GM18507 (cell line): Measurements from ENCODE around the gene SCFD2.
"Not testable (repeated sequence)": the region's sequence is repeated elsewhere in the genome, so short reads cannot be mapped to it uniquely, and the experiment has no call there.

Experiments used
- DNase-seq: peaks from one replicate; pipeline ENCODE4 v3.0.0; 2011; ENCODE audit warnings: low read depth; ENCODE audit not compliant: insufficient read length; ENCODE audit errors: extremely low spot score
- FAIRE-seq: peaks from 2 replicates; lab custom pipeline; 2011; peaks lifted over from hg19 to GRCh38; lab: Jason Lieb, UNC

Gene SCFD2

DNA sequence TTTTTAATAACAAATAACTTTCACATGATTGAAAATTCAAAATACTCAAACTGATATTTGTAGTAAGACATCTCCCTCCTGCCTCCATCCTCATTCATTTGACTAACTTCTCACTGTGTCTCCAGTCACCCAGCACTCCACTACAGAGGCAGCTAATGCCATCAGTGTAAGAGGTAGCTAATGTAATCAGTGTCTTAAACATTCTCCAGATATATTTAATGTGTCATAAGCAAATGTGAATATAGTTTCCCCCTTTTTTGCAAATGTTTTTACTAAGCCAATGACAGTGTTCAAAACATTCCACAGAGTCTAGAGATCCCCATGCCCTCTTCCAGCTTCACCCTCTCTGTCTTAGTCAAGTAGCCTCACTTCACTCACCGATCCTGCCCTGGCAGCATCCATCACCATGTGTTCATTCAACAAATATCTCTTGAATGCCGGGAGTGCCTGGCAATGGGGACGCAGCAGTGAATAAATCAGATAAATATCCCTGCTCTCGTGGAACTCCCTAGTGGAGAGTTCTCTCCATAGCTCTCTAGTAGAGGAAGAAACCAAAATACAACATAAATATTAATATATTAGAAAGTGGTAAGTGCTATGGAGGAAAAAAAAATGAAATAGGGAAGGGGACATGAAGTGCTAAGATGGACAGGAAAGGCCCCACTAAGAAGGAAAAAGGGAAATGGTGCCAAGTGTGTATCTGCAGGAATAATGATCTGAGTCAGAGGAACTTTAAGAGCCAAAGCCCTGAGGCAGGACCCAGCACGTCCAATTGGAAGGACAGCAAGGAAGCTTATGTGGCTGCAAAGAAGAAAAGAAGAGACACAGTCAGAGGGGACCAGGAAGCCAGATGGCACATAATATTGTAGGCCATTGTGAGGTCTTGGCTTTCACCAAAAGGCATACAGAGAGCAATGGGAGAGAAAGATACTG, 18.7 kb downstream of the SCFD2 start:
- DNase-seq, result no peak
- FAIRE-seq, result no peak

DNA sequence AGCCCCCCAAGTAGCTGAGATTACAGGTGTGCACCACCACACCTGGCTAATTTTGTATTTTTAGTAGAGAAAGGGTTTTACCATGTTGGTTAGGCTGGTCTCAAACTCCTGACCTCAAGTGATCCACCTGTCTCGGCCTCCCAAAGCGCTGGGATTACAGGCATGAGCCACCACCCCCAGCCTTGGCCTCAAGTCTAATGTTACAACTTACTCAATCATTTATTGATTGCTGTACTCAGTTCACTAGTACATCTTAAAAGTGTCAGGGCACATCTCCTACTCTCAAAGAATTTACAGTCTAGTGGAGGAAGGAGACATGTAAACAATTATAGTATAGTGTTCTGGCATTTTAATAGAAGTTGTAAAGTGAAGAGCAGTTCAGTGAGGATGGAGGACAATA, 19.5 kb downstream of the SCFD2 start:
- DNase-seq, FAIRE-seq: not testable (repeated sequence)

DNA sequence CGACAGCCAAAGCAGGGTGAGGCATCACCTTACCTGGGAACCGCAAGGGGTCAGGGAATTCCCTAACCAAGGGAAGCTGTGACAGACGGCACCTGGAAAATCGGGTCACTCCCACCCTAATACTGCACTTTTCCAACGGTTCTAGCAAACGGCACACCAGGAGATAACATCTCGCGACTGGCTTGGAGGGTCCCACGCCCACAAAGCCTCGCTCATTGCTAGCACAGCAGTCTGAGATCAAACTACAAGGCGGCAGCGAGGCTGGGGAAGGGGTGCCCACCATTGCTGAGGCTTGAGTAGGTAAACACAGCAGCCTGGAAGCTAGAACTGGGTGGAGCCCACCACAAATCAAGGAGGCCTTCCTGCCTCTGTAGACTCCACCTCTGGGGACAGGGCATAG, 25.7 kb downstream of the SCFD2 start:
- FAIRE-seq, DNase-seq: not testable (repeated sequence)

GRCh38 chr4:53334916-53335315, 30.9 kb downstream of the SCFD2 start:
- not testable (repeated sequence) for FAIRE-seq, DNase-seq

GRCh38 chr4:53326535-53326934, 39.3 kb downstream of the SCFD2 start:
- FAIRE-seq, result no peak

GRCh38 chr4:53322696-53323095, 43.2 kb downstream of the SCFD2 start:
- FAIRE-seq (no peak), DNase-seq (no peak)

More at GRCh38 chr4:53326535-53326934, 39.3 kb downstream of the SCFD2 start:
- DNase-seq, result no peak

DNA sequence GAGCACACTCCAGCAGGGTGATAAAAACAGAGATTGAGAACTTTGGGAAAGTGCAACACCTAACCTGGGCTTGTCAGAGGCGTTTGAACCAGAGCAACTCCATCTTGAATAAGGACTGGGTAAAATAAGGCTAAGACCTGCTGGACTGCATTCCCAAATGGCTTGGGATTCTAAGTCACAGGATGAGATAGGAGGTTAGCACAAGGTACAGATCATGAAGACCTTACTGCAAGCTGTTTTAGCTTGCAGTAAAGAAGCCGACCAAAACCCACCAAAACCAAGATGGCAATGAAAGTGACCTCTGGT, 43.9 kb downstream of the SCFD2 start:
- FAIRE-seq (no peak), DNase-seq (no peak)

DNA sequence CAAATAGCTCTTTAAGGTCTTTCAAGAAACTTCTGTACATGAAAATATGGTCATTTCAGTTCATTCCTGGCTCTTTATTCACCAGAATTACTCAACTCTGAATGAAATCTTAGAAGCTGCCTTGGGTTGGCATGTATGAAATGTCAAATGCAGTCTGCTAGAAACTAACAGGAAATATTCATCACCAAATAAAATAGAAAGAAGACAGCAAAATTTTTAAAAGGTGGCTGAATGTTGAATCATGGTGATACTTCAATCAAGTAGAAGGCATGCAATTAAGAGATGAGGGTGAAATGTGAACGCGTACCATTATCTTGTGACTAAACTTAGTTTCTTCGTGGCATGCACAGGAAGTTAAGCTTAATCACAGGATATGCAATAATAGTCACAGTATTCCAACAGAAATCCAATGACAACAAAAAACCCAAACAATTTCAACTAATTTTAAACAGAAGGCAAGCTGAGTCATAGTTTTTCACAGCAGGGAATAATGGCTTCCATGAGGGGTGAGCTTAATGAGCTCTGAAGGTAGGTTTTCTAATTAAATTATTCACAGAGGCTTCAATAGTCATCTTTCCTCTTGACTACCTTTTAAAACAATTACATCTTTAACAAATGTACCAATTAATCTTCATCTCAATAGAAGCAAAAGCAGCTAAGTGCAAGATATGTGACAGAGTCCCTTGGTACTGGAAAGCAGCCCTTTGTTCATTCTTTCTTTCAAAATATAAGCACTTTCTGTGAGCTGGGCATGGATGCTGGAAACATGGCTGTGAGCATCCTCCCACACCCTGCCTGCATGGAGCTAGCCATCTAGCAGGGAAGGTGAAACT, 44.5 kb downstream of the SCFD2 start:
- FAIRE-seq, result no peak
- no peak for DNase-seq

DNA sequence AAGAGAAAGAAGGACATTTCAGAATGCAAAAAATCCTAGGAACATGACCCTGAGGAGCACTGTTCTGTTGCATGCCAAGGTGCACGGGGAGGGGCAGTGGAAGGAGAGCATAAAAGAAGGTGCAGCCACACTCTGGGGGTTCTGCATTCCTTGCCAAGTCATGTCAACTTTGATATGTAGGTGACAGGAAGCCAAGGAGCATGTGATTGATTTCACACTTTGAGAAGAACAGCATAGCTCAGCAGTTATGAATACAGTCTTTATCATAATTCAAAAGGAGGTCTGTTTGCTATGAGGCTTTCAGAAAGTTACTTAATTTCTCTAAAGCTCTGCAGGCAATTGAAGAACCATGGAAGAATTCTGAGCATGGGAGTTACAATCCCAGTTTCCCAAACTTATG, 50.6 kb downstream of the SCFD2 start:
- DNase-seq, result no peak
- no peak for FAIRE-seq

DNA sequence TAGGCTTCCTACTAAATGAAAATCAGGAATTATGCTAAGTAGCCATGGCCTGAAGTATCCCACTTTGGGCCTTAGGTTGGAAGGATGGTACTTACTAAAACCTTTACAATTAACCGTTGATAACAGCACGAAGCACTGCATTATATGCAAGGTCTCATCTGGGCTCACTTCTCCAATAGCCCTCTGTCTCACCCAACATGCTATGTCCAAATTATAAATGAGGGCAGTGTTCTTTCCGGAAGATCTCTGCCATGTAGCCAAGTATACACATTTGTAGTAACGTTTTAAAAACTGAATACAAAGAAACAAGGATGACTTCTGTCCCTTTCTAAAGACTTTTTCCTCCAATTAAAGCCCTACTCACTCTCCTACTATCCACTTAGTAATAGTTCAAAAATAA, 51.6 kb downstream of the SCFD2 start:
- DNase-seq (no peak), FAIRE-seq (no peak)

DNA sequence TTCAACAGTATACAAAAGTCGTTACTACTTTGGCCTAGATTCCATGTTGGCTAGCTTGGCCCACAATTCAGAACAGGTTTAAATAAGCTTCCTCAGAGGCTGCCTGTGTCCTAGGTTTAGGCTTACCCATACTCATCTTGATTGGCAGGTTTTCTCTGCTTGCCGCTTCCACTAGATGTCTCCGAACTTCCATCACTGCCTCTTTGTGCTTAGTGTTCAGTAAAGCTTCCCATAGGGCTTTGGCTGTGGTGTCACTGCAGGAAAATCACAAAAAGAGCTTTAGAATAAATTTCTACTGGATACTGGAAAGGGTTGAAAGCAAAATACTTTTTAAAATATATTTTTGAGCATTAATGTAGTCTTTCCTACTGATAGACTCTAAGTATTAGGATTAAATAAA, 52.4 kb downstream of the SCFD2 start:
- FAIRE-seq (no peak), DNase-seq (no peak)

- FAIRE-seq (no peak), DNase-seq (no peak)
These were observed 56.4 kb downstream of the SCFD2 start for GRCh38 chr4:53309321-53310040.

DNA sequence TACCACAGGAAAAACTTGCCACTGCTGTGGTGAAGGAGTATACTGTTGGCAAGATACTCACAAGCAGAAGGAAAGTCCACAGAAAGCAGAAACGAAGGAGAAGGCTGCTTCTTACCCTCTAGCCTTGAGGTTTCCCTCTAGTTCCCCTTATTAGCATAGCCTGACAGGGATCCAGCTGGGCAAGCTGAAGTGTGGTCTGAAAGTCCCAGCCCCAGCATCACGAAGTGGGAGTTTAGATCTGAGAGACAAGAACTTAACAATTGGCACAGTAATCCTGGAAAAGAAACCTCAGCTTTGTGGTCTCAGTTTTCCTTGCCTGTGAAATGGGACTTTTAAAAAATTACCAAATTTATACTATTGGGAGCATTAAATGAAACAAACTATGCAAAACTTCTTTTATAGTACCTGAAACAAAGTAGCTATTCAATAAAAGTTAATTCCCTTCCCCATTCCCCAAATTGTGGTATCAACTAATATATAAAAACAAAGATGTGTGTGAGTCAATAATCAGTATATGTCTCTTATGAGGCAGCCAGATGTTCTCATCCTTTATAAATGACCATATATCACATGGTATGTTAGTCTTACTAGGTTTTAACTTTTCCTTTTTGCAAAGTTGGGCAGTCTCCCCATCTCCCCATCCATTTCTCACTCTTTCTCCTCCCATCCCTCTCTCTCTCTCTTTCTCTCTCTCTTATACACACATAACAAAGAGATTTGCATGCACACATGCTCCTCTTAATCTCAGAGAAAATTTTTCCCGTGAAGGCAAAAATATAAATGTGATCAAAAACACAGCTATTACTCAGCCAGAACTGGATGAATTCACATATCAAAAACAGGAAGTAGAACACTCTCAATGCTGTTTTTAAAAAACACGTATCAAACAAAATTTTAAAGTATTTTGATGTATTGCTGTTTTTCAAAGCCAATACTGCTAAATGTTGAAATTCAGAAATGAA, 57.8 kb downstream of the SCFD2 start:
- peak; percentile 62 for FAIRE-seq
- no peak for DNase-seq

DNA sequence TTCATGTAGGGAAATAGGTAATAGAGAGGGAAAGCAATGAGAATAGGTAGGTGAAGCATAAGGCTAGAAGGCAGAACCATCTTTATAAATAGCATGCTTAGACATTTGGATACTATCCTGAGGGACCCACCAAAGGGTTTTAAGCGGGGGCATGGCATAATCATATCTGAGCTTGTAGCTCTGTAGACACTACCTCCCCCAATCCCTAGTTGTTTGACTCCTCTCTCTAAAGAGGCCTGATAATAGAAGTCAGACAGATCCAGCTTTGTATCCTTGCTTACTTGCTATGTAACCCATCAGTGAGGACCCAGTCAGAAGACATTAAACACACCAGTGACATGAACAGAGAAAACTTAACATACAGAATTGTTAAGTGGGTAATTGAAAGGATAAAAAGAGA, 58.7 kb downstream of the SCFD2 start:
- DNase-seq, result no peak
- FAIRE-seq, result no peak

- FAIRE-seq (no peak), DNase-seq (no peak)
These were observed 59.1 kb downstream of the SCFD2 start for GRCh38 chr4:53306729-53307128.

DNA sequence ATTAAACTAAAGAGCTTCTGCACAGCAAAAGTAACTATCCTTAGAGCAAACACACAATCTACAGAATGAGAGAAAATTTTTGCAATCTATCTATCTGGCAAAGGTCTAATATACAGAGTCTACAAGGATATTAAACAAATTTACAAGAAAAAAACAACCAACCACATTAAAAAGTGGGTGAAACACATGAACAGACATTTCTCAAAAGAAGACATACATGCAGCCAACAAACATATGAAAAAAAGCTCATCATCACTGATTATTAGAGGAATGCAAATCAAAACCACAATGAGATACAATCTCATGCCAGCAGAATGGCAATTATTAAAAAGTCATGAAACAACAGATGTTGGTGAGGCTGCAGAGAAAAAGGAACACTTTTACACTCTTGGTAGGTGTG, 73.7 kb downstream of the SCFD2 start:
- DNase-seq, FAIRE-seq: not testable (repeated sequence)

GRCh38 chr4:53281438-53281837, 84.4 kb downstream of the SCFD2 start:
- FAIRE-seq (no peak), DNase-seq (no peak)

GRCh38 chr4:53280846-53281245, 85.0 kb downstream of the SCFD2 start:
- FAIRE-seq, result no peak
- no peak for DNase-seq
